Endometrial microvascular endothelial cells (primary cell): ENCODE data around the gene PHF1. TPM values are rescaled to one million over a fixed set of nuclear protein-coding genes. Genes with fewer than 3 reads are reported as not detected.
"Not testable (repeated sequence)": the region's sequence is repeated elsewhere in the genome, so short reads cannot be mapped to it uniquely, and the experiment has no call there.

Source experiments
- in situ Hi-C: cut with HindIII; loops from 2 replicates; pipeline ENCODE4 v1.10.0; 2017; ENCODE audit warnings: low sequenced_read_pairs, low pct_unique_long_range_greater_than_20kb; ENCODE audit errors: inconsistent ontology term
- total RNA-seq: library from RNA; depleted of rRNA; stranded (reverse); fragments of >200 nt; gene quantifications from one replicate; pipeline ENCODE4 v1.2.3, GENCODE V29; 2015; ENCODE audit errors: inconsistent ontology term

The PHF1 gene
- 20.3 TPM for total RNA-seq

- in situ Hi-C loops: no loop called here
These were observed at the start of gene PHF1 for GRCh38 chr6:33410711-33411631. Gene PHF1 (plus strand): TSS chr6:33411014. CDS start chr6:33412264, 1,250 bp downstream.

- in situ Hi-C loops: not testable (repeated sequence)
These were observed 47.3 kb upstream of the PHF1 start for GRCh38 chr6:33363486-33363885.

GRCh38 chr6:33364475-33365205, 46.2 kb upstream of the PHF1 start:
- in situ Hi-C loops: not testable (repeated sequence)

- in situ Hi-C loops: not testable (repeated sequence)
These were observed 45.4 kb upstream of the PHF1 start for GRCh38 chr6:33365206-33365971.

- in situ Hi-C loops: no loop called here
These were observed 43.7 kb upstream of the PHF1 start for GRCh38 chr6:33367009-33367714.

- in situ Hi-C loops: not testable (repeated sequence)
These were observed 43.1 kb upstream of the PHF1 start for GRCh38 chr6:33367715-33368025.

- in situ Hi-C loops: not testable (repeated sequence)
These were observed 38.9 kb upstream of the PHF1 start for GRCh38 chr6:33371901-33372300.

- in situ Hi-C loops: no loop called here
These were observed 38.2 kb upstream of the PHF1 start for GRCh38 chr6:33372526-33373123.

GRCh38 chr6:33373960-33374910, 36.6 kb upstream of the PHF1 start:
- in situ Hi-C loops: no loop called here

- in situ Hi-C loops: no loop called here
These were observed 35.6 kb upstream of the PHF1 start for GRCh38 chr6:33375143-33375671.

GRCh38 chr6:33377171-33377570, 33.6 kb upstream of the PHF1 start:
- in situ Hi-C loops: no loop called here

GRCh38 chr6:33379184-33379583, 31.6 kb upstream of the PHF1 start:
- in situ Hi-C loops: not testable (repeated sequence)

- in situ Hi-C loops: no loop called here
These were observed 30.4 kb upstream of the PHF1 start for GRCh38 chr6:33380272-33380981.

- in situ Hi-C loops: no loop called here
These were observed 27.2 kb upstream of the PHF1 start for GRCh38 chr6:33383427-33384185.

GRCh38 chr6:33384581-33385020, 26.2 kb upstream of the PHF1 start:
- in situ Hi-C loops: no loop called here

GRCh38 chr6:33390173-33390572, 20.6 kb upstream of the PHF1 start:
- in situ Hi-C loops: no loop called here
